PC-3 (cell line): ENCODE results near the gene CAND1. TPM values are rescaled to one million over a fixed set of nuclear protein-coding genes. Genes with fewer than 3 reads are reported as not detected.

ENCODE experiments used
- ATAC-seq: fragments of 200-7000 bp; cut with Tn5 transposase; 2 replicates; pipeline ENCODE4 v1.9.1; 2020; ENCODE audit warnings: mild to moderate bottlenecking, moderate library complexity
- BruUV-seq: library from RNA; stranded (reverse); fragments of 400-500 nt; replicated peaks from 2 replicates; lab custom pipeline; 2021; lab: Mats Ljungman, UMichigan
- CTCF ChIA-PET: fragments of 300-600 bp; sonication (Branson Sonifier 250); formaldehyde crosslinking; loops from one replicate; lab custom pipeline; 2022; ENCODE audit warnings: antibody characterized with exemption; lab: Charles Lee
- POLR2A ChIA-PET: fragments of 300-600 bp; sonication (Branson Sonifier 250); formaldehyde crosslinking; loops from one replicate; lab custom pipeline; 2022; ENCODE audit warnings: antibody characterized with exemption; ENCODE audit not compliant: unreplicated experiment; lab: Charles Lee
- DNase-seq: peaks from one replicate; pipeline ENCODE4 v3.0.0-alpha.2; 2015
- H2AFZ ChIP-seq: fragments of 300-600 bp; sonication (generic); 2 replicates; pipeline ENCODE4 v1.6.0; 2016; ENCODE audit warnings: antibody characterized with exemption, low read length
- H3F3A ChIP-seq: fragments of 300-600 bp; sonication (generic); one replicate; pipeline ENCODE4 v1.6.0; 2017; ENCODE audit warnings: antibody characterized with exemption, low read length, control low read depth, mild to moderate bottlenecking; ENCODE audit not compliant: unreplicated experiment
- H3K27ac ChIP-seq: fragments of 300-600 bp; sonication (generic); 2 replicates; pipeline ENCODE4 v1.5.1; 2016; ENCODE audit warnings: mild to moderate bottlenecking, low read length
- H3K27me3 ChIP-seq: fragments of 300-600 bp; sonication (generic); 2 replicates; pipeline ENCODE4 v1.6.1; 2016; ENCODE audit warnings: low read length, mixed read lengths
- H3K36me3 ChIP-seq: fragments of 300-600 bp; sonication (generic); 2 replicates; pipeline ENCODE4 v1.6.1; 2016; ENCODE audit warnings: low read depth, mixed run types, low read length, mixed read lengths
- H3K4me1 ChIP-seq: fragments of 300-600 bp; sonication (generic); 2 replicates; pipeline ENCODE4 v1.5.1; 2016; ENCODE audit warnings: low read length; ENCODE audit not compliant: insufficient read depth
- H3K4me2 ChIP-seq: fragments of 300-600 bp; sonication (generic); 2 replicates; pipeline ENCODE4 v1.6.0; 2016; ENCODE audit warnings: low read length
- H3K4me3 ChIP-seq: fragments of 300-600 bp; sonication (generic); 2 replicates; pipeline ENCODE4 v1.5.1; 2016; ENCODE audit warnings: mild to moderate bottlenecking, low read length, mixed read lengths
- H3K79me2 ChIP-seq: fragments of 300-600 bp; sonication (generic); 2 replicates; pipeline ENCODE4 v1.6.1; 2017; ENCODE audit warnings: low read length, mixed read lengths
- H3K9ac ChIP-seq: fragments of 300-600 bp; sonication (generic); 2 replicates; pipeline ENCODE4 v1.6.0; 2016; ENCODE audit warnings: mild to moderate bottlenecking, low read length
- H3K9me2 ChIP-seq: fragments of 300-600 bp; sonication (generic); replicated peaks from 2 replicates; pipeline ENCODE4 v1.6.1; 2016; ENCODE audit warnings: mixed run types, low read length, mixed read lengths
- H3K9me3 ChIP-seq: fragments of 300-600 bp; sonication (generic); 2 replicates; pipeline ENCODE4 v1.6.1; 2016; ENCODE audit warnings: low read length, mixed read lengths
- H4K20me1 ChIP-seq: fragments of 300-600 bp; sonication (generic); 2 replicates; pipeline ENCODE4 v1.6.1; 2016; ENCODE audit warnings: low read length, mixed read lengths
- CTCF ChIP-seq: fragments of 300-600 bp; sonication (generic); conservative IDR thresholded peaks from 2 replicates; pipeline ENCODE4 v1.5.1; 2017; ENCODE audit warnings: antibody characterized with exemption, low read depth, mild to moderate bottlenecking, low read length
- EZH2 ChIP-seq: fragments of 300-600 bp; sonication (generic); IDR thresholded peaks from one replicate; pipeline ENCODE4 v1.6.1; 2017; ENCODE audit warnings: antibody characterized with exemption, mild to moderate bottlenecking, low read length; ENCODE audit not compliant: unreplicated experiment
- EZH2phosphoT487 ChIP-seq: fragments of 300-600 bp; sonication (generic); IDR thresholded peaks from 2 replicates; pipeline ENCODE4 v1.6.1; 2018; ENCODE audit warnings: mild to moderate bottlenecking, antibody characterized with exemption, low read length, borderline replicate concordance
- intact Hi-C: fragments of 100-400 bp; cut with micrococcal nuclease; formaldehyde crosslinking; loops from 2 replicates; pipeline ENCODE4 v1.9.0; 2023
- total RNA-seq: library from RNA; depleted of rRNA; stranded (reverse); fragments of >200 nt; gene quantifications from 2 replicates; pipeline ENCODE4 v1.2.3, GENCODE V29; 2014

CAND1 gene
- total RNA-seq, 1 experiment from 2014 or later, result 124 TPM

DNA sequence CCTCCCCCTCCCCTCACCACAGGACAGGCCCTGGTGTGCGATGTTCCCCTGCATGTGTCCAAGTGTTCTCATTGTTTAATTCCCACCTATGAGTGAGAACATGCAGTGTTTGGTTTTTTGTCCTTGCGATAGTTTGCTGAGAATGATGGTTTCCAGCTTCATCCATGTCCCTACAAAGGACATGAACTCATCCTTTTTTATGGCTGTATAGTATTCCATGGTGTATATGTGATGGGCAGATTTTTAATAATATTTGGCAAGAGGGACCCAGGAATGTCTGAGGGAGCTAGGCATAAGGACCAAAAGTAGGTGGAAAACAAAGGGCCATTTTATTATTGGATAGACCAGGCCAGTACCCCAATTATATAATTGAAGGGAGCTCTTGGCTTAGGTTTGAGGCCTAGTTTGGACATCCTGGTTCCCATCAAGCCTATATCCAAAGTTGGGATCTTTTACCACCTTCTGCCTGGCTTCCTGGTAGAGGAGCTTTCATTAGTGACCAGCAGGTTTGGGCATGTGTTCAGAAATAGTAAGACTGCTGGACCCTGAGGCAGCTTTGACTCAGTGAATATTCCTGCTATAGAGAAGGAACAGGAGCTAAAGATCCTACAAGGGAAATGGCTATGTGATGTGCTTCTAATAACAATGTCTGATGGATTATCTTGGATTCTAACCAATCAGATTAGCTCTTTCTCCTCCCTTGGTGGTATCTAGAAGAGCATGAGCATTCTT, 76.0 kb downstream of the CAND1 start:
- no TSS peak for BruUV-seq
- CTCF ChIA-PET, result no interaction called here
- Histone ChIP-seq H3K9me2 (no peaks in the 10 kb centered on the region), H3K27ac (no peak overlapping the region), H3K4me2 (no peak overlapping the region), H3F3A (no peaks in the 10 kb centered on the region), H3K36me3 (no peaks in the 10 kb centered on the region), H2AFZ (no peak overlapping the region), H3K79me2 (no peaks in the 10 kb centered on the region), H3K4me1 (no peaks in the 10 kb centered on the region), H4K20me1 (no peaks in the 10 kb centered on the region), H3K27me3 (no peaks in the 10 kb centered on the region), H3K9me3 (no peaks in the 10 kb centered on the region), H3K4me3 (no peak overlapping the region), H3K9ac (no peak overlapping the region)
- DNase-seq, result no peak
- POLR2A ChIA-PET, result no interaction called here
- ATAC-seq, result no peak
- no peak for TF ChIP-seq EZH2phosphoT487
- TF ChIP-seq EZH2, result no peak
- TF ChIP-seq CTCF, result no peak
- intact Hi-C loops, result no loop called here

DNA sequence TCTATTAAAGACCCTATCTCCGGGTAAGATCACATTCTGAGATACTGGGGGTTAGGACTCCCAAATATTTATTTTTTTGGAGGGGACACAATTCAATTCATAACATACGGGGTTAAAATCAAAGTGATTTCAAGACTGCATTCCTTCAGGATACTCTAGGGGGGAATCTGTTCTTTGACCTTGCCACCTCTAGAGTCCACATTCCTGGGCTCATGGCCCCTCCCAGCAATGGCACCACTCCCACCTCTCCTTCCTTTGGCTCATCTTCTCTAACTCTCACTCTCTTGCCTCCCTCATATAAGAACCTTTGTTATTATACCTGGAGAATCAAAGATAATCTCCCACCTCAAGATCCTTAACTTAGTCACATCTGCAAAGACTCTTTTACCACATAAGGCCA, 79.5 kb downstream of the CAND1 start:
- CTCF ChIA-PET, result no interaction called here
- DNase-seq, result no peak
- Histone ChIP-seq H3K4me1 (no peaks in the 10 kb centered on the region), H3K79me2 (no peaks in the 10 kb centered on the region), H2AFZ (no peak overlapping the region), H3K36me3 (no peaks in the 10 kb centered on the region), H3K4me3 (no peak overlapping the region), H3F3A (no peaks in the 10 kb centered on the region), H3K27ac (no peak overlapping the region), H3K4me2 (no peak overlapping the region), H4K20me1 (no peaks in the 10 kb centered on the region), H3K9me3 (no peaks in the 10 kb centered on the region), H3K9me2 (no peaks in the 10 kb centered on the region), H3K27me3 (no peaks in the 10 kb centered on the region), H3K9ac (no peak overlapping the region)
- TF ChIP-seq EZH2phosphoT487, result no peak
- TF ChIP-seq CTCF, result no peak
- TF ChIP-seq EZH2, result no peak
- no TSS peak for BruUV-seq
- ATAC-seq, result no peak
- POLR2A ChIA-PET, result no interaction called here
- intact Hi-C loops, result no loop called here

GRCh38 chr12:67352682-67353081, 83.5 kb downstream of the CAND1 start:
- Histone ChIP-seq H3F3A (no peaks in the 10 kb centered on the region), H4K20me1 (no peaks in the 10 kb centered on the region), H3K9me2 (no peaks in the 10 kb centered on the region), H3K4me3 (no peak overlapping the region), H3K27ac (no peak overlapping the region), H3K79me2 (no peaks in the 10 kb centered on the region), H3K4me1 (peaks cover 5% of the 10 kb centered on the region), H3K4me2 (no peak overlapping the region), H2AFZ (no peak overlapping the region), H3K36me3 (no peaks in the 10 kb centered on the region), H3K9ac (no peak overlapping the region), H3K27me3 (no peaks in the 10 kb centered on the region), H3K9me3 (no peaks in the 10 kb centered on the region)
- DNase-seq (peak; percentile 14), ATAC-seq (no peak)
- no TSS peak for BruUV-seq
- POLR2A ChIA-PET, result no interaction called here
- intact Hi-C loops, result loop anchor here (10.0 kb wide), 1 partner anchor 682 kb away; no protein-coding TSS in a partner anchor
- TF ChIP-seq EZH2phosphoT487 (no peak), EZH2 (no peak), CTCF (no peak)
- CTCF ChIA-PET, result no interaction called here
